GM12892 (cell line): ENCODE results near the gene EML4.

Source experiments
- POLR2A ChIP-seq: IDR thresholded peaks from 2 replicates; pipeline ENCODE4 v1.6.1; 2011; ENCODE audit warnings: low read depth, low read length, control low read depth
- POLR2AphosphoS5 ChIP-seq: IDR thresholded peaks from 2 replicates; pipeline ENCODE4 v1.6.1; 2011; ENCODE audit warnings: low read depth, low read length, control low read depth

- TF ChIP-seq POLR2A (no peak), POLR2AphosphoS5 (no peak)
These were observed 74.1 kb downstream of the EML4 start for GRCh38 chr2:42243297-42243696.
